Anterior cingulate cortex (tissue), 58 donors: ENCODE results near the gene KDM6A.

Experiments
- DNase-seq, 58 donors: peaks; one replicate each; lab custom pipeline; 2025; lab: John Stamatoyannopoulos, UW

The KDM6A gene

GRCh38 chrX:44953734-44954502 is 80.9 kb downstream of the KDM6A start:
- no peak for DNase-seq

- DNase-seq = no peak
Observed at GRCh38 chrX:44954562-44954961, 81.6 kb downstream of the KDM6A start.

GRCh38 chrX:44957848-44958247 is 84.9 kb downstream of the KDM6A start:
- DNase-seq = no peak

GRCh38 chrX:44958480-44958879 is 85.5 kb downstream of the KDM6A start:
- DNase-seq = no peak

GRCh38 chrX:44961817-44962607 is 89.0 kb downstream of the KDM6A start:
- DNase-seq = no peak

- DNase-seq = no peak
Observed at GRCh38 chrX:44962944-44963343, 90.0 kb downstream of the KDM6A start.

GRCh38 chrX:44967221-44967620 is 94.2 kb downstream of the KDM6A start:
- no peak for DNase-seq

- DNase-seq = no peak
Observed at GRCh38 chrX:44970709-44971108, 97.7 kb downstream of the KDM6A start.

- DNase-seq = no peak
Observed at GRCh38 chrX:44971674-44972073, 98.7 kb downstream of the KDM6A start.

GRCh38 chrX:44972132-44972531 is 99.1 kb downstream of the KDM6A start:
- DNase-seq = no peak

GRCh38 chrX:44973420-44973932 is 100.5 kb downstream of the KDM6A start:
- DNase-seq = no peak

- DNase-seq = no peak
Observed at GRCh38 chrX:44974451-44974850, 101.5 kb downstream of the KDM6A start.

- DNase-seq = no peak
Observed at GRCh38 chrX:44975666-44976263, 102.8 kb downstream of the KDM6A start.

GRCh38 chrX:44978976-44979375 is 106.0 kb downstream of the KDM6A start:
- DNase-seq = no peak

- no peak for DNase-seq
Observed at GRCh38 chrX:44980403-44980802, 107.4 kb downstream of the KDM6A start.

GRCh38 chrX:44980883-44981282 is 107.9 kb downstream of the KDM6A start:
- DNase-seq = no peak

GRCh38 chrX:44989995-44990770 is 117.2 kb downstream of the KDM6A start:
- no peak for DNase-seq

GRCh38 chrX:44992775-44993174 is 119.8 kb downstream of the KDM6A start:
- DNase-seq = no peak

GRCh38 chrX:44996277-44996676 is 123.3 kb downstream of the KDM6A start:
- no peak for DNase-seq

GRCh38 chrX:44997282-44997812 is 124.4 kb downstream of the KDM6A start:
- no peak for DNase-seq
